Kidney capillary endothelial cell (primary cell): ENCODE results near the gene RSRC1.
"Not testable (repeated sequence)": the region's sequence is repeated elsewhere in the genome, so short reads cannot be mapped to it uniquely, and the experiment has no call there.

ENCODE experiments used
- DNase-seq: peaks from one replicate; pipeline ENCODE4 v3.0.0-alpha.2; 2018; ENCODE audit warnings: low spot score

RSRC1 gene

DNA sequence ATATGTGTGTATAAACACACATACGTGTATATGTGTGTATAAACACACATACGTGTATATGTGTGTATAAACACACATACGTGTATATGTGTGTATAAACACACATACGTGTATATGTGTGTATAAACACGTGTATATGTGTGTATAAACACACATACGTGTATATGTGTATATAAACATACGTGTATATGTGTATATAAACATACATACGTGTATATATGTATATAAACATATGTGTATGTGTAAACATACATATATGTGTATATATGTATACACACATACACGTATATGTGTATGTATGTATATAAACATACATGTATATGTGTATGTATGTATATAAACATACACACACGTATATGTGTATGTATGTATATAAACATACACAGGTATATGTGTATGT, 119.1 kb downstream of the RSRC1 start:
- DNase-seq = not testable (repeated sequence)

DNA sequence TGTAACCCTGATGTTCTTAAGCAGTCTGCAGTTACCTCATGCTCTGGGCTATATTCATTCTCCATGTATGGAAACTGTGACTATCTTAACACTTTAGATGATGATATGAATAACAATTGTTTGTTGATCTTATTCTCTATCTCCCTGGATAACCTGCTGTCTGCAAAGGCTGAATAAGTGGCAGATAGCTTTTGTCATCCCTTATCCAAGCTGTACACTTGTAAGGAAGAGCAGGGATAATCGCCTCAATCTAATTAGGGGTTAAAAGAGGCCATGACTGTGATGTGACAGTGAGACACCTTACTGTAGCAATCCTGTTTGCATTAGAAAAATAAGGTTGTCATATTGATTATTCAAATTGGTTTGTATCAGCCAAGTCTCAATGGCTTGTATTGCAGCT, 123.9 kb downstream of the RSRC1 start:
- DNase-seq = no peak

- no peak for DNase-seq
Observed at GRCh38 chr3:158244274-158244673, 134.4 kb downstream of the RSRC1 start.

DNA sequence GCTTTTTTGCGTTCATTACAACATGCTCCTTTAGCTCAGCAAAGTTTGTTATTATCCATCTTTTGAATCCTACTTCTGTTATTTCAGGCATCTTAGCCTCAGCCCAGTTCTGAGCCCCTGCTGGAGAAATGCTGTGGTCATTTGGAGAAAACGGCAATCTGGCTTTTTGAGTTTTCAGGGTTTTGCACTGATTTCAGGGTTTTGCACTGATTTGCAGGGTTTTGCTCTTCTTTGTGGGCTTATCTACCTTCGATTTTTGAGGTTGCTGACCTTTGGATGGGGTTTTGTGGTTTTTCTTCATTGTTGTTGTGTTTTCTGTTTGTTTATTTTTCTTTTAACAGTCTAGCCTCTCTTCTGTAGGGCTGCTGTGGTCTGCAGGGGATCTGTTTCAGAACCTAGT, 137.4 kb downstream of the RSRC1 start:
- DNase-seq = no peak

- no peak for DNase-seq
Observed at GRCh38 chr3:158248261-158248660, 138.4 kb downstream of the RSRC1 start.

DNA sequence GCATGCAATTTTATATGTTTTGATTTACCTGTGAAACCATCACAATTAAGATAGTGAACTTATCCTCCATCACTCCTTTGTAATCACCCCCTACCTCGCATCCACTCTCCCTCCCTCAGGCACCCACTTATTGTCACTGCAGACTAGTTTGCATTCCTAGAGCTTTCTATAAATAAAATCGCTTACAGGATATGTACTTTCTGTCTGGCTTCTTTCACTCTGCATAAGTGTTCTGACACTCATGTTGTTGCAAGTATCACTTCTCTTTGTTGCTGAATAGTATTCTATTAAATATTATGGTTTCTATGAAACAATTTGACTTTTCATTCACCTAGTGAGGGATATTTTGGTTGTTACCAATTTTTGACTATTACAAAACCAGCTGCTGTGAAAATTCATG, 139.3 kb downstream of the RSRC1 start:
- no peak for DNase-seq

DNA sequence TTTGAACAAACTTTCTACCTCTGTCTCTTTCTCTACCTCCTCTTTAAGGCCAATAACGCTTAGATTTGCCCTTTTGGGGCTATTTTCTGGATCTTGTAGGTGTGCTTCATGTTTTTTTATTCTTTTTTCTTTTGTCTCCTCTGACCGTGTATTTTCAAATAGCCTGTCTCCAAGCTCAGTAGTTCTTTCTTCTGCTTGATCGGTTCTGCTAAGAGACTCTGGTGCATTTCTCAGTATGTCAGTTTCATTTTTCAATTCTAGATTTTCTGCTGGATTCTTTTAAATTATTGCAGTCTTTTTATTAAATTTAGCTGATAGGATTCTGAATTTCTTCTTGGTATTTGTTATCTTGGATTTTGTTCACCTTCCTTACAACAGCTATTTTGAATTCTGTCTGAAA, 148.7 kb downstream of the RSRC1 start:
- DNase-seq = no peak

- no peak for DNase-seq
Observed at GRCh38 chr3:158260392-158260791, 150.5 kb downstream of the RSRC1 start.

DNA sequence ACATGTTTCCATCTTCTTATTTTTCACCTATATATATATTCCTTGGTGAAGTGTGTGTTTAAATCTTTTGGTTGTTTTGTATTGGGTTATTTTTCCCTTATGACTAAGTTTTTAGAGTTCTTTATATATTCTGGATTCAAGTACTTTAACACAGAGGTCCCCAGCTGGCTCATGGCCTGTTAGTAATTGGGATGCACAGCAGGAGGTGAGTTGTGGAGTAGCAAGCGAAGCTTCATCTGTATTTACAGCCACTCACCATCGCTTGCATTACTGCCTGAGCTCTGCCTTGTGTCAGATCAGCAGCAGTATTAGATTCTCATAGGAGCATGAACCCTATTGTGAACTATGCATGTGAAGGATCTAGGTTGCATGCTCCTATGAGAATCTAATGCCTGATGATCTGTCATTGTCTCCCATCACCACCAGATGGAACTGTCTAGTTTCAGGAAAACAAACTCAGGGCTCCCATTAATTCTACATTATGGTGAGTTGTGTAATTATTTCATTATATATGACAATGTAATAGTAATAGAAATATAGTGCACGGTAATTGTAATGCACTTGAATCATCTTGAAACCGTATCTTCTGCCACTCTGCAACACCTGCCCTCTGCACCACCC, 151.6 kb downstream of the RSRC1 start:
- DNase-seq = no peak

- DNase-seq = no peak
Observed at GRCh38 chr3:158264894-158265293, 155.0 kb downstream of the RSRC1 start.

- no peak for DNase-seq
Observed at GRCh38 chr3:158267015-158267414, 157.1 kb downstream of the RSRC1 start.

DNA sequence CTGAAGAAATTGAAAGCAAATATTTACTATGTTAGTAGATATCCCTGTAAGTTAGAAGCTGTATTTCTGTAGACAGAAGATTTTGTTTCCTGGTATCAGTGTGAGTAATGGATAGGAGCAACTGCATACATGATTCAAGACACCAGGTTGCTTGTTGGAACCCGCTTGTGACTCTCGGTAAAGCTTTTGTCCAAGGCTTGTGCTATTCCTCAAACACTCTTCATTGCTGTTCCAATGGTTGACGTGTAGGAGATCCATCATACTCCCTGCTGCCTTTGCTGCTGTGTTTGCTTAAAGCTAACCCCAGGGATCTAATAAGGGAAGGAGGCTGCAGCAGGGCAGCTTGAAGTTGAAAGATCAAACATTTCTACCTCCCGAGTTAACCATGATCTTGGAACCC, 160.1 kb downstream of the RSRC1 start:
- no peak for DNase-seq

DNA sequence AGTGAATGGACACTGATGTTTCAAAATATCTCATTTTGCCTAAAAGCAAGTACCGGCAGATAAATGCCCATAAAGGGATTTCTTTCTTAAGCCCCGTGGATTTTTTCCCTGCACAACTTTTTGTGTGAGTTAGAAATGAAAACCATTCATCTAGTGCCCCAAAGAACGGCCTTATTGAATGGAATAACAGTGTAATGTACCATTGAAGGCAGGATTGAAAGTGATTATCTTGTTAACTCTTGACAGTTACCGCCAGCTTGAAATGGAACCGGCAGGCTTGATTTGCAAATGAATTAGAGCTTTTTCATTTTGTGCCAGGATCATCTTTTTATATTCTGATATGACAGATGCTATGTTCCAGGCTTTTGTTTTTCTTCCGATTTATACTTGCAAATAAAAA, 162.2 kb downstream of the RSRC1 start:
- no peak for DNase-seq

DNA sequence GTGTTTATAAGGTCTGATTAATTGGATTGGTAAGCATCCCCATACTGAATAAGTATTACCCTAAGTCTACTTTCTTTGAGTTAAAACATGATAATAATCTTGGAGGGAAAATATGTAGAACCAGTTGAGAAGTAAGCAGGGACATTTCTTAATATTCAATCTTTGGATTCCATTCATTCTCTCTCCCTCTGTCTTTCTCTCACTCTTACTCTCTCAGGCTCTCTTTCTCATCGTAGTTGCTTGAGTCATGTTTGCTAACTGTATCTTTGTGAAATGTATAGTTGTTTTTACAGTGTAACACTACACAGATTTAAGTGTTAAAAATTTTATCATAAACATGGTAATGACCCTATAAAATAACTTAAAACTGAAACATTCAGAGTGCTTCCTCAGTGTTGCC, 163.8 kb downstream of the RSRC1 start:
- no peak for DNase-seq

- no peak for DNase-seq
Observed at GRCh38 chr3:158278187-158278586, 168.3 kb downstream of the RSRC1 start.

DNA sequence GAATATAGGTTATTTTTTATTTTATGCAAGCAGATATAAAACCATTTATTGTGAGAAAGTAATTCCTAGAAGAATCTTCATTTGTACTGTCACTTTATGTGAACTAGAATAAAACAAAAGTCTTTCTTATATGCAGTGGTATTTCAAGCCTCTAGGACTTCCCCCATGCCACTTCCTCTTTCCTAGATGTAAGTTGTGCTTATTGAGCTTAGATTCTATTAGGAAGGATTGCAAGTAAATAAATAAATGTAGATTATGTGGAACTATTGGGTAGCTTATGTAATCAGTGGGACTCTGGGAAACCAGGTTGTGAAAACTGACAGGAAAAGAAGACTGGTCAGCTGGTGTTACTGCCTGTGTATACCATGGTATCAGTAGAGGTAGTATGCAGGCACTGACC, 169.7 kb downstream of the RSRC1 start:
- DNase-seq = no peak

DNA sequence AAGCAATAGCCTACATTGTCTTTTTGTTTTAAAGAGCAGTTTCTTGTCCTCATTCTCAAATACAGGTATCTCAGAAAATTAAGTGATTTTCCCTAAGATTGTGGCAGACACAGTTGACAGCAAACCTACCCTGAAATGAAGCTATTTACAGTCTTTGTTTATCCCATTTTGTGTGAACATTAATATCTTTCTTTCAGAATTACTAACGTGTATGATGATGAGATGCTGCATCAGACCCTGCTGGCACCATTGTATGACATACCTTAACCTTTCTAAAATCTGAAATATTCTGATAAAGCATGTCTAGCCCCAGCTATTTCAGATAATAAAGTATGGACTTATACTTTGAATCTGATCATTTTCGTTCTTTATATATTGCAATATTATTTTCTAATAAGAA, 185.9 kb downstream of the RSRC1 start:
- DNase-seq = no peak

- no peak for DNase-seq
Observed at GRCh38 chr3:158297940-158298339, 188.1 kb downstream of the RSRC1 start.

DNA sequence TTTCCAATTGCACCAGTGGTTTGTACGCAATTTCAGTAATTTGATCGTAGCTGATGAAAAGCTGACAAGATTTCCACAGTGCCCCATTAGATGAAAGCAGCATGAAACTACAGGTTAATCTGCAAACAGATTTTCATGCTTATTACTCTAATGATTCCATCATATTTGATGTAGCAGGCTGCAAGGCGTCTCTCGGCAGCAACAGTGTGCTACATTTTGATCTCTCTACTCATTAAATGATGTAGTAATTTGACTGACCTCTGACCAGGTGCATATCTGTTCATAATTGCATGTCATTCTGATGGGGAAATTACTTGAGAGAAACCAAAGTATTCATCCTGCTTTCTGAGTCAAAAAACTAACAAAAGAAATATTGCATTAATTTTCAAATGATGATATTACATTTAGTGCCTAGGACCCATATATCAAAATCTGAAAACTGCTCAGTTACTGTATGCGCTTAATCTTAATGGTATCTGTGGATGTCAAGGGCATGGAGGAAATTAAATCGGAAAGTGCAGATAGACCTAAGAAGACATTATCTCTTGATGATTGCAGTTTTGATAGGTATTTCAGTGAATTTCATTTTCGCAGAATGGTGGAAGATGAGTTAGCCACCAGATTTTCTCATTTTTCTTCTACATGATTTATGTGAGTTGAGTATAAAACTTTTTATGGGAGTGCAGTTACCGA, 198.5 kb downstream of the RSRC1 start:
- DNase-seq = no peak

GRCh38 chr3:158312560-158313141, 202.8 kb downstream of the RSRC1 start:
- no peak for DNase-seq

DNA sequence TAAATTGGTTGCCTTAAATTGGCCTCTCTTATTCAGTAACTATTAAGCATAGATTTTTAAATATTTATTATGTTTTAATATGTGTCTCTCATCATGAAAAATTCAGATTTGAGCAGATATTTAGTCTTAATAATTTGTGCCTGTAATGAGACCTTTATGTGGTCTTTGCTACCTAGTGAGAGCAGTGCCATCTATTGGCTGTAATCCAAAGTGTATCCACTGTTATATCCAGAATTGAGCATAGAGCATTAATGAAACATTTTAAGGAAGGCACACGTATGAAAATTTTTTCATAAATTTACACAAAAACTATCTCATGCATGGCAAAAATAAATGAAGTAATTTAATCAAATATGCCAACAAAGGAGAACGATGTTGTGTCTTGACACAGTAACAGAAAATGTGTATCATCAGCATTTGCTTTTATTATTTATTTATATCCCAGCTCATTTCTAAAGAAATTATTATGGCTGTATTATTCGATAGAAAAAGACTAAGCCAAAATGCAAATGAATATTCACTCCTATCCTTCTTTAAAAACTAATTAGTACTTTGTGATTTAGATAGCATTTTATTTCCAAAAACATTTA, 203.5 kb downstream of the RSRC1 start:
- DNase-seq = peak; percentile 52

DNA sequence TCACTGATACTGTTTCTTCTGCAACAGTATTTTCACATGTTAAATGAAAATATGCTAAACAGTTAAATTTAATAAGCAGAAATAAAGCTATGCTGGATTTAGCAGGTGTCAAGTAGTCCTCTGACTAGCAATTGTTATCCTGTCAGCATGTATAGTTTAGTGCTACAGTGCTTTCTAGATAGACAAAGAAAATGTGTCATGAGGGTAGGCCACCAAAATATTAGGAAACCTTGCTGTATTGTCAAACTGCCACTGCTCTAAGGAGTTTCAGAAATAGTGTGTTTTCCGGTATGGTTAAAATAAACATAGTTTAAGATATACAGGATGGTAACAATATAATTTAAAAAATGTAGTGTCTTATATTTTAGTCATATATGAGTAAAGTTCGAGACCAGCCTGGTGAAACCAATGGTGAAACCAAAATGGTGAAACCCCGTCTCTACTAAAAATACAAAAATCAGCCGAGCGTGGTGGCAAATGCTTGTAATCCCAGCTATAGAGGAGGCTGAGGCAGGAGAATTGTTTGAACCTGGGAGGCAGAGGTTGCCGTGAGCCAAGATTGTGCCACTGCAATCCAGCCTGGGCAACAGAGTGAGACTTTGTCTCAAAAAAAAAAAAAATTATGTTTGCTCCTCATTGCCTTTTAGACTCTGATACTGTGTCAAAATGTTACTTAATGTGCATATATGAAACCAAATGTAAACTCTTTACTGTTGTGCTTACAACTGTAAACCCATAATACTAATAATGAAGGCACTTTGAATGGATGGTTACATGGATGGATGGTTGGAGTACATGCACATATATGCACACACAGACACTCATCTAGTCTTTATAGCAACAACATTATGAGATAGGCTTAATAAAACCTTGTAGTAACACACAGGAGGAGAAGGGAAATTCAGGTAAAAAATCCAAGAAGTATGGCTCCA, 204.8 kb downstream of the RSRC1 start:
- DNase-seq = no peak
